HCT116 (cell line): Measurements from ENCODE around the gene PDE4B. TPM values are rescaled to one million over a fixed set of nuclear protein-coding genes. Genes with fewer than 3 reads are reported as not detected.

Source experiments
- ATAC-seq: fragments of 200-7000 bp; cut with Tn5 transposase; 2 replicates; pipeline ENCODE4 v1.9.1; 2020; ENCODE audit warnings: mild to moderate bottlenecking, moderate library complexity
- BruUV-seq: library from RNA; stranded (reverse); fragments of 400-500 nt; replicated peaks from 2 replicates; lab custom pipeline; 2021; lab: Mats Ljungman, UMichigan
- CTCF ChIA-PET: fragments of 300-600 bp; sonication (Branson Sonifier 250); formaldehyde crosslinking; loops from one replicate; lab custom pipeline; 2021; ENCODE audit warnings: antibody characterized with exemption; lab: Charles Lee
- POLR2A ChIA-PET: fragments of 300-600, 350-600 bp; sonication (Branson Sonifier 250); formaldehyde crosslinking; loops from one replicate; lab custom pipeline; 2021; ENCODE audit warnings: antibody characterized with exemption; lab: Charles Lee
- RAD21 ChIA-PET, 2 experiments: fragments of 300-600 bp; sonication (Branson Sonifier 250); formaldehyde crosslinking; loops; one replicate each; lab custom pipeline; 2023; ENCODE audit warnings: low total read pairs in 2 of 2; ENCODE audit not compliant: uncharacterized antibody in 2 of 2, unreplicated experiment in 2 of 2, low non-redundant PET in 1 of 2; lab: Charles Lee
- DNase-seq: peaks from one replicate; pipeline ENCODE4 v3.0.0-alpha.2; 2010; ENCODE audit warnings: low read depth, low spot score
- H2AFZ ChIP-seq: fragments of 200-600 bp; shearing (Covaris generic), sonication (generic); 2 replicates; pipeline ENCODE4 v1.6.1; 2017; ENCODE audit warnings: low read depth, mixed run types, mixed read lengths, antibody characterized with exemption, low read length; ENCODE audit not compliant: poor library complexity, severe bottlenecking
- H3K27ac ChIP-seq: 2 replicates; pipeline ENCODE4 v1.5.1; 2012; ENCODE audit warnings: low read depth, low read length
- H3K27me3 ChIP-seq: fragments of 200-600 bp; sonication (generic); 2 replicates; pipeline ENCODE4 v1.6.1; 2016; ENCODE audit warnings: mixed run types, low read length, mixed read lengths; ENCODE audit not compliant: insufficient read depth
- H3K36me3 ChIP-seq, 2 experiments: fragments of 200-500 bp in 1 of 2; fragments of 200-600 bp in 1 of 2; sonication (Bioruptor generic) in 1 of 2; sonication (generic) in 1 of 2; 2 replicates each; pipeline versions ENCODE4 v1.5.1 to v1.6.1; 2014 to 2016; ENCODE audit warnings: low read length in 2 of 2, inconsistent platforms in 1 of 2, mixed read lengths in 1 of 2, mixed run types in 1 of 2; ENCODE audit not compliant: insufficient read depth in 2 of 2, control insufficient read depth in 1 of 2
- H3K4me1 ChIP-seq, 2 experiments: fragments of 200-600 bp in 1 of 2; sonication (generic) in 1 of 2; 2 replicates each; pipeline versions ENCODE4 v1.5.1 to v1.6.1; 2012 to 2017; ENCODE audit warnings: low read length in 2 of 2, inconsistent platforms in 1 of 2, mild to moderate bottlenecking in 1 of 2, mixed read lengths in 1 of 2, mixed run types in 1 of 2, moderate library complexity in 1 of 2; ENCODE audit not compliant: insufficient read depth in 2 of 2, control insufficient read depth in 1 of 2
- H3K4me2 ChIP-seq: fragments of 200-600 bp; sonication (generic); 2 replicates; pipeline ENCODE4 v1.6.1; 2017; ENCODE audit warnings: mixed run types, low read length, mixed read lengths
- H3K4me3 ChIP-seq, 2 experiments: fragments of 200-600 bp in 1 of 2; sonication (generic) in 1 of 2; replicated peaks in 1 of 2; 2 replicates each; pipeline ENCODE4 v1.5.1; 2011 to 2016; ENCODE audit warnings: low read length in 2 of 2, control low read depth in 1 of 2, low read depth in 1 of 2, mild to moderate bottlenecking in 1 of 2, mixed read lengths in 1 of 2, mixed run types in 1 of 2
- H3K79me2 ChIP-seq: fragments of 200-600 bp; sonication (generic); 2 replicates; pipeline ENCODE4 v1.6.1; 2017; ENCODE audit warnings: mild to moderate bottlenecking, mixed run types, low read length, moderate library complexity, mixed read lengths; ENCODE audit not compliant: insufficient read depth
- H3K9ac ChIP-seq: fragments of 200-600 bp; sonication (generic); 2 replicates; pipeline ENCODE4 v1.6.1; 2016; ENCODE audit warnings: low read length, mixed read lengths
- H3K9me2 ChIP-seq: fragments of 200-600 bp; sonication (generic), shearing (Covaris generic); 2 replicates; pipeline ENCODE4 v1.6.1; 2017; ENCODE audit warnings: mixed run types, mild to moderate bottlenecking, moderate library complexity; ENCODE audit not compliant: insufficient read depth
- H3K9me3 ChIP-seq, 2 experiments: fragments of 200-500 bp in 1 of 2; fragments of 200-600 bp in 1 of 2; sonication (Bioruptor generic) in 1 of 2; sonication (generic) in 1 of 2; 2 replicates each; pipeline ENCODE4 v1.6.1; 2014 to 2017; ENCODE audit warnings: low read length in 2 of 2, mixed read lengths in 2 of 2, inconsistent platforms in 1 of 2, low read depth in 1 of 2, mild to moderate bottlenecking in 1 of 2, mixed run types in 1 of 2, moderate library complexity in 1 of 2; ENCODE audit not compliant: control insufficient read depth in 1 of 2, insufficient read depth in 1 of 2
- H4K20me1 ChIP-seq: fragments of 200-600 bp; sonication (generic), shearing (Covaris generic); 2 replicates; pipeline ENCODE4 v1.6.1; 2017; ENCODE audit warnings: mixed run types, mild to moderate bottlenecking, moderate library complexity; ENCODE audit not compliant: insufficient read depth
- CEBPB ChIP-seq: IDR thresholded peaks from 2 replicates; pipeline ENCODE4 v1.6.1; 2012; ENCODE audit warnings: low read depth
- CTCF ChIP-seq, 3 experiments: fragments of 200-600 bp in 1 of 3; sonication (generic) in 1 of 3; IDR thresholded peaks in 2 of 3; conservative IDR thresholded peaks in 1 of 3; 2 replicates each; pipeline ENCODE4 v1.5.1; 2012 to 2017; ENCODE audit warnings: low read depth in 2 of 3, low read length in 2 of 3, antibody characterized with exemption in 1 of 3, borderline replicate concordance in 1 of 3, control low read depth in 1 of 3, mild to moderate bottlenecking in 1 of 3, mixed read lengths in 1 of 3, mixed run types in 1 of 3, moderate library complexity in 1 of 3; ENCODE audit not compliant: insufficient read depth in 1 of 3
- EGR1 ChIP-seq: IDR thresholded peaks from 2 replicates; pipeline ENCODE4 v1.6.1; 2012; ENCODE audit warnings: low read depth
- EZH2 ChIP-seq: fragments of 200-600 bp; sonication (generic); IDR thresholded peaks from 2 replicates; pipeline ENCODE4 v1.6.1; 2017; ENCODE audit warnings: antibody characterized with exemption, mixed run types
- FOSL1 ChIP-seq: IDR thresholded peaks from 2 replicates; pipeline ENCODE4 v1.6.1; 2012; ENCODE audit warnings: low read depth
- MAX ChIP-seq: IDR thresholded peaks from 2 replicates; pipeline ENCODE4 v1.6.1; 2012
- POLR2A ChIP-seq: IDR thresholded peaks from 2 replicates; pipeline ENCODE4 v1.7.0; 2011; ENCODE audit warnings: borderline replicate concordance; ENCODE audit not compliant: insufficient read depth, insufficient read length; ENCODE audit errors: extremely low read depth
- POLR2AphosphoS5 ChIP-seq: IDR thresholded peaks from 2 replicates; pipeline ENCODE4 v1.6.1; 2011; ENCODE audit warnings: mild to moderate bottlenecking, low read depth, low read length, moderate library complexity
- RAD21 ChIP-seq: IDR thresholded peaks from 2 replicates; pipeline ENCODE4 v1.6.1; 2012; ENCODE audit warnings: low read depth, mild to moderate bottlenecking
- SIN3A ChIP-seq: IDR thresholded peaks from 2 replicates; pipeline ENCODE4 v1.6.1; 2012; ENCODE audit warnings: low read depth
- TCF7L2 ChIP-seq: IDR thresholded peaks from 2 replicates; pipeline ENCODE4 v1.7.0; 2011; ENCODE audit warnings: borderline replicate concordance, inconsistent platforms; ENCODE audit not compliant: insufficient read depth, insufficient read length; ENCODE audit errors: extremely low read depth
- ZBTB33 ChIP-seq: IDR thresholded peaks from 2 replicates; pipeline ENCODE4 v1.6.1; 2011; ENCODE audit warnings: mild to moderate bottlenecking, low read length, moderate library complexity; ENCODE audit not compliant: insufficient replicate concordance; ENCODE audit errors: extremely low read depth
- ZNF274 ChIP-seq: fragments of 200-500 bp; sonication (Bioruptor generic); IDR thresholded peaks from 2 replicates; pipeline ENCODE4 v1.6.1; 2014; ENCODE audit warnings: mild to moderate bottlenecking, low read depth, low read length, inconsistent platforms
- intact Hi-C: fragments of 100-400 bp; cut with micrococcal nuclease; formaldehyde crosslinking; loops from 2 replicates; pipeline ENCODE4 v1.10.0; 2022
- total RNA-seq: library from RNA; stranded (reverse); gene quantifications from one replicate; pipeline ENCODE4 v1.2.1, GENCODE V29; 2021; ENCODE audit not compliant: unreplicated experiment

Gene PDE4B
- total RNA-seq, 1 experiment from 2014 or later, result 76.9 TPM

- ChIA-PET POLR2A (no interaction called here), CTCF (no interaction called here), RAD21 (no interaction called here)
- no peak overlapping the region for H3K4me3 ChIP-seq
- H3K4me2 ChIP-seq, result no peak overlapping the region
- H3K27ac ChIP-seq, result no peak overlapping the region
- no peaks in the 10 kb centered on the region for H4K20me1 ChIP-seq
- TF ChIP-seq CTCF (IDR thresholded peaks at IDR 0.05 in 2 of 3, conservative IDR thresholded peaks at IDR 0.05 in 1 of 3; ENCODE audit: borderline replicate concordance in 1 of 3, insufficient read depth in 1 of 3, low read depth in 2 of 3, low read length in 2 of 3) (no peak), SIN3A (no peak), FOSL1 (no peak), CEBPB (no peak), RAD21 (no peak), MAX (no peak)
- DNase-seq (no peak), ATAC-seq (no peak)
- no peaks in the 10 kb centered on the region for H3K36me3 ChIP-seq
- H3K9ac ChIP-seq, result no peak overlapping the region
- no peaks in the 10 kb centered on the region for H3K4me1 ChIP-seq
- intact Hi-C loops, result no loop called here
- H3K9me2 ChIP-seq, result no peaks in the 10 kb centered on the region
- H3K9me3 ChIP-seq, result no peaks in the 10 kb centered on the region
- no peak overlapping the region for H2AFZ ChIP-seq
- no peaks in the 10 kb centered on the region for H3K79me2 ChIP-seq
- no TSS peak for BruUV-seq
- H3K27me3 ChIP-seq, result no peaks in the 10 kb centered on the region
Observed at GRCh38 chr1:66108624-66109023, 315.9 kb downstream of the PDE4B start.

- no peak overlapping the region for H2AFZ ChIP-seq
- no peak overlapping the region for H3K4me2 ChIP-seq
- no peak overlapping the region for H3K4me3 ChIP-seq
- H3K4me1 ChIP-seq, result no peaks in the 10 kb centered on the region
- no peaks in the 10 kb centered on the region for H4K20me1 ChIP-seq
- BruUV-seq, result no TSS peak
- H3K79me2 ChIP-seq, result no peaks in the 10 kb centered on the region
- no peak overlapping the region for H3K9ac ChIP-seq
- intact Hi-C loops, result no loop called here
- H3K27ac ChIP-seq, result no peak overlapping the region
- no peak for DNase-seq
- ChIA-PET CTCF (no interaction called here), RAD21 (no interaction called here), POLR2A (no interaction called here)
- H3K36me3 ChIP-seq, result no peaks in the 10 kb centered on the region
- H3K9me2 ChIP-seq, result no peaks in the 10 kb centered on the region
- H3K27me3 ChIP-seq, result no peaks in the 10 kb centered on the region
- H3K9me3 ChIP-seq, result no peaks in the 10 kb centered on the region
- no peak for ATAC-seq
- TF ChIP-seq POLR2AphosphoS5 (no peak), CEBPB (no peak), EGR1 (no peak), MAX (no peak), ZNF274 (no peak), TCF7L2 (no peak), ZBTB33 (no peak), EZH2 (no peak), POLR2A (no peak)
Observed at GRCh38 chr1:66112744-66113400, 320.2 kb downstream of the PDE4B start.
